ENCODE data around the gene MID2.
"Not testable (repeated sequence)": the region's sequence is repeated elsewhere in the genome, so short reads cannot be mapped to it uniquely, and the experiment has no call there.

Gene MID2

GRCh38 chrX:107840971-107841370 lies 15.3 kb downstream of the MID2 start:
- DNase-seq (ENCODE audit: low spot score): no peak

- no peak for DNase-seq (ENCODE audit: low spot score)
Observed at GRCh38 chrX:107842715-107843400, 17.2 kb downstream of the MID2 start.

GRCh38 chrX:107845625-107846024 lies 20.0 kb downstream of the MID2 start:
- no peak for DNase-seq (ENCODE audit: low spot score)

- no peak for DNase-seq (ENCODE audit: low spot score)
Observed at GRCh38 chrX:107848591-107848990, 22.9 kb downstream of the MID2 start.

GRCh38 chrX:107849747-107850421 lies 24.2 kb downstream of the MID2 start:
- DNase-seq (ENCODE audit: low spot score): no peak

- no peak for DNase-seq (ENCODE audit: low spot score)
Observed at GRCh38 chrX:107850422-107850765, 24.7 kb downstream of the MID2 start.

GRCh38 chrX:107851215-107851614 lies 25.5 kb downstream of the MID2 start:
- DNase-seq (ENCODE audit: low spot score): no peak

GRCh38 chrX:107851665-107852064 lies 26.0 kb downstream of the MID2 start:
- DNase-seq (ENCODE audit: low spot score): not testable (repeated sequence)

- no peak for DNase-seq (ENCODE audit: low spot score)
Observed at GRCh38 chrX:107856289-107856688, 30.6 kb downstream of the MID2 start.

GRCh38 chrX:107857041-107857440 lies 31.4 kb downstream of the MID2 start:
- not testable (repeated sequence) for DNase-seq (ENCODE audit: low spot score)

- DNase-seq (ENCODE audit: low spot score): no peak
Observed at GRCh38 chrX:107857837-107858236, 32.2 kb downstream of the MID2 start.

GRCh38 chrX:107861056-107861455 lies 35.4 kb downstream of the MID2 start:
- no peak for DNase-seq (ENCODE audit: low spot score)

GRCh38 chrX:107871136-107871535 lies 45.5 kb downstream of the MID2 start:
- DNase-seq (ENCODE audit: low spot score): no peak

- DNase-seq (ENCODE audit: low spot score): no peak
Observed at GRCh38 chrX:107878106-107878505, 52.4 kb downstream of the MID2 start.

- no peak for DNase-seq (ENCODE audit: low spot score)
Observed at GRCh38 chrX:107880054-107880610, 54.5 kb downstream of the MID2 start.

GRCh38 chrX:107894038-107894437 lies 68.4 kb downstream of the MID2 start:
- peak; percentile 69 for DNase-seq (ENCODE audit: low spot score)

- no peak for DNase-seq (ENCODE audit: low spot score)
Observed at GRCh38 chrX:107902721-107903120, 77.1 kb downstream of the MID2 start.

- DNase-seq (ENCODE audit: low spot score): no peak
Observed at GRCh38 chrX:107905366-107905765, 79.7 kb downstream of the MID2 start.

GRCh38 chrX:107924136-107924746 lies 98.6 kb downstream of the MID2 start:
- no peak for DNase-seq (ENCODE audit: low spot score)

GRCh38 chrX:107934262-107934661 lies 108.6 kb downstream of the MID2 start:
- DNase-seq (ENCODE audit: low spot score): no peak

- DNase-seq (ENCODE audit: low spot score): no peak
Observed at GRCh38 chrX:107935200-107935599, 109.5 kb downstream of the MID2 start.

GRCh38 chrX:107935664-107936433 lies 110.2 kb downstream of the MID2 start:
- DNase-seq (ENCODE audit: low spot score): no peak

GRCh38 chrX:107936434-107936730 lies 110.7 kb downstream of the MID2 start:
- no peak for DNase-seq (ENCODE audit: low spot score)

Measured in NAMALWA (cell line).